Stimulated activated CD4-positive, alpha-beta T cell treated with anti-CD3 and anti-CD28 coated beads, Interleukin-12 subunit alpha, Interleukin-12 subunit beta, amount 100 ng/mL, for 24 hours (primary cell): Measurements from ENCODE around the gene F8A1.
"Not testable (repeated sequence)": the region's sequence is repeated elsewhere in the genome, so short reads cannot be mapped to it uniquely, and the experiment has no call there.

Experiments used
- DNase-seq, 2 experiments: peaks; one replicate each; pipeline ENCODE4 v3.0.0-alpha.2; 2020; ENCODE audit warnings: low read depth in 2 of 2

F8A1 gene

GRCh38 chrX:154886069-154886788 is at the start of gene F8A1:
Gene F8A1 (plus strand): TSS chrX:154886355. CDS start chrX:154886375, 20 bp downstream.
- peak; percentile 14 to 42 for DNase-seq

GRCh38 chrX:154840856-154841255 is 45.3 kb upstream of the F8A1 start:
- no peak for DNase-seq

- DNase-seq = no peak
These were observed 35.1 kb upstream of the F8A1 start for GRCh38 chrX:154850957-154851611.

GRCh38 chrX:154855256-154855655 is 30.9 kb upstream of the F8A1 start:
- DNase-seq = no peak

GRCh38 chrX:154868522-154868921 is 17.6 kb upstream of the F8A1 start:
- DNase-seq = not testable (repeated sequence)

- no peak for DNase-seq
These were observed 12.8 kb upstream of the F8A1 start for GRCh38 chrX:154873329-154873728.

GRCh38 chrX:154884069-154884468 is 2.1 kb upstream of the F8A1 start:
- DNase-seq = not testable (repeated sequence)

GRCh38 chrX:154885057-154885456 is 1.1 kb upstream of the F8A1 start:
- not testable (repeated sequence) for DNase-seq

GRCh38 chrX:154885549-154885948 is 606 bp upstream of the F8A1 start:
- not testable (repeated sequence) for DNase-seq

GRCh38 chrX:154886789-154887221 is 650 bp downstream of the F8A1 start:
- not testable (repeated sequence) for DNase-seq

- no peak for DNase-seq
These were observed 5.0 kb downstream of the F8A1 start for GRCh38 chrX:154890990-154891639.

GRCh38 chrX:154892296-154892695 is 6.1 kb downstream of the F8A1 start:
- no peak for DNase-seq

GRCh38 chrX:154900323-154900722 is 14.2 kb downstream of the F8A1 start:
- DNase-seq = no peak

- no peak for DNase-seq
These were observed 16.3 kb downstream of the F8A1 start for GRCh38 chrX:154902408-154902807.

GRCh38 chrX:154908821-154909220 is 22.7 kb downstream of the F8A1 start:
- DNase-seq = no peak

GRCh38 chrX:154910048-154910447 is 23.9 kb downstream of the F8A1 start:
- DNase-seq = not testable (repeated sequence)

GRCh38 chrX:154910528-154910927 is 24.4 kb downstream of the F8A1 start:
- not testable (repeated sequence) for DNase-seq

- no peak for DNase-seq
These were observed 27.9 kb downstream of the F8A1 start for GRCh38 chrX:154914052-154914451.

- peak; percentile 0 to 1 for DNase-seq
These were observed 31.9 kb downstream of the F8A1 start for GRCh38 chrX:154918060-154918483.

- not testable (repeated sequence) for DNase-seq
These were observed 38.6 kb downstream of the F8A1 start for GRCh38 chrX:154924771-154925170.
